Measurements from ENCODE around the gene RGS19.

RGS19 gene

GRCh38 chr20:64032706-64033624 is 46.4 kb downstream of the RGS19 start:
- no peak overlapping the region for H3K18ac ChIP-seq (ENCODE audit: low read length)
- H2BK120ac ChIP-seq (ENCODE audit: low read depth, low read length): no peak overlapping the region
- no peaks in the 10 kb centered on the region for H3K79me2 ChIP-seq (ENCODE audit: control insufficient read depth, insufficient read depth, low read length)
- H4K5ac ChIP-seq (ENCODE audit: low read length): no peak overlapping the region
- no CpG with 5 or more reads among the region's 31 CpGs for WGBS (ENCODE audit: extremely low coverage, insufficient coverage, low lambda C conversion rate)
- no peak overlapping the region for H4K8ac ChIP-seq (ENCODE audit: low read depth, low read length)
- no peaks in the 10 kb centered on the region for H3K27me3 ChIP-seq (ENCODE audit: insufficient read depth, low read length, poor library complexity)
- H3K23ac ChIP-seq (ENCODE audit: low read length): no peak overlapping the region
- H3K4me2 ChIP-seq (ENCODE audit: low read length): no peak overlapping the region
- peaks cover 2% of the 10 kb centered on the region for H3K4me1 ChIP-seq (ENCODE audit: control insufficient read depth, low read depth, low read length)
- H3K4me3 ChIP-seq (ENCODE audit: low read length): no peak overlapping the region
- no peak for DNase-seq
- no peak overlapping the region for H3K56ac ChIP-seq (ENCODE audit: low read length)
- H2AK5ac ChIP-seq (ENCODE audit: low read length): no peak overlapping the region
- peaks cover 6% of the 10 kb centered on the region for H3K36me3 ChIP-seq (ENCODE audit: control insufficient read depth, insufficient read depth, low read length)
- H2BK15ac ChIP-seq (replicated peaks; ENCODE audit: low read depth): no peak overlapping the region
- no peak overlapping the region for H3K9ac ChIP-seq (ENCODE audit: low read length)
- no peaks in the 10 kb centered on the region for H3K79me1 ChIP-seq (ENCODE audit: low read length)
- no peak overlapping the region for H2BK5ac ChIP-seq (ENCODE audit: low read length)
- no peak overlapping the region for H3K4ac ChIP-seq (ENCODE audit: low read depth, low read length)
- no peak overlapping the region for H3K27ac ChIP-seq (ENCODE audit: low read depth, low read length)

GRCh38 chr20:64031822-64032314 is 47.5 kb downstream of the RGS19 start:
- no CpG with 5 or more reads among the region's 19 CpGs for WGBS (ENCODE audit: extremely low coverage, insufficient coverage, low lambda C conversion rate)
- no peak overlapping the region for H4K8ac ChIP-seq (ENCODE audit: low read depth, low read length)
- H3K79me2 ChIP-seq (ENCODE audit: control insufficient read depth, insufficient read depth, low read length): no peaks in the 10 kb centered on the region
- H3K36me3 ChIP-seq (ENCODE audit: control insufficient read depth, insufficient read depth, low read length): peaks cover 10% of the 10 kb centered on the region
- no peak overlapping the region for H3K4me2 ChIP-seq (ENCODE audit: low read length)
- H2AK5ac ChIP-seq (ENCODE audit: low read length): no peak overlapping the region
- H3K9ac ChIP-seq (ENCODE audit: low read length): no peak overlapping the region
- peaks cover 2% of the 10 kb centered on the region for H3K4me1 ChIP-seq (ENCODE audit: control insufficient read depth, low read depth, low read length)
- H4K5ac ChIP-seq (ENCODE audit: low read length): no peak overlapping the region
- no peak overlapping the region for H3K18ac ChIP-seq (ENCODE audit: low read length)
- H3K27me3 ChIP-seq (ENCODE audit: insufficient read depth, low read length, poor library complexity): no peaks in the 10 kb centered on the region
- H3K56ac ChIP-seq (ENCODE audit: low read length): no peak overlapping the region
- no peaks in the 10 kb centered on the region for H3K79me1 ChIP-seq (ENCODE audit: low read length)
- H2BK5ac ChIP-seq (ENCODE audit: low read length): no peak overlapping the region
- H3K23ac ChIP-seq (ENCODE audit: low read length): no peak overlapping the region
- H3K27ac ChIP-seq (ENCODE audit: low read depth, low read length): no peak overlapping the region
- H2BK15ac ChIP-seq (replicated peaks; ENCODE audit: low read depth): no peak overlapping the region
- DNase-seq: no peak
- H3K4ac ChIP-seq (ENCODE audit: low read depth, low read length): no peak overlapping the region
- no peak overlapping the region for H2BK120ac ChIP-seq (ENCODE audit: low read depth, low read length)
- no peak overlapping the region for H3K4me3 ChIP-seq (ENCODE audit: low read length)

GRCh38 chr20:64030371-64031134 is 48.8 kb downstream of the RGS19 start:
- DNase-seq: no peak
- Histone ChIP-seq H3K18ac (ENCODE audit: low read length) (no peak overlapping the region), H3K4me1 (ENCODE audit: control insufficient read depth, low read depth, low read length) (no peaks in the 10 kb centered on the region)

GRCh38 chr20:64029293-64030117 is 49.8 kb downstream of the RGS19 start:
- peaks cover 18% of the 10 kb centered on the region for H3K36me3 ChIP-seq (ENCODE audit: control insufficient read depth, insufficient read depth, low read length)
- no peaks in the 10 kb centered on the region for H3K4me1 ChIP-seq (ENCODE audit: control insufficient read depth, low read depth, low read length)
- H3K27ac ChIP-seq (ENCODE audit: low read depth, low read length): no peak overlapping the region
- no peak overlapping the region for H3K4me2 ChIP-seq (ENCODE audit: low read length)
- no peak for DNase-seq
- no peak overlapping the region for H4K8ac ChIP-seq (ENCODE audit: low read depth, low read length)
- no peak overlapping the region for H3K18ac ChIP-seq (ENCODE audit: low read length)
- no peak overlapping the region for H3K56ac ChIP-seq (ENCODE audit: low read length)
- H4K5ac ChIP-seq (ENCODE audit: low read length): no peak overlapping the region
- H2AK5ac ChIP-seq (ENCODE audit: low read length): no peak overlapping the region
- no peak overlapping the region for H2BK5ac ChIP-seq (ENCODE audit: low read length)
- H2BK120ac ChIP-seq (ENCODE audit: low read depth, low read length): no peak overlapping the region
- no peaks in the 10 kb centered on the region for H3K79me2 ChIP-seq (ENCODE audit: control insufficient read depth, insufficient read depth, low read length)
- WGBS (ENCODE audit: extremely low coverage, insufficient coverage, low lambda C conversion rate): no CpG with 5 or more reads among the region's 38 CpGs
- no peak overlapping the region for H3K4ac ChIP-seq (ENCODE audit: low read depth, low read length)
- no peak overlapping the region for H3K23ac ChIP-seq (ENCODE audit: low read length)
- no peak overlapping the region for H2BK15ac ChIP-seq (replicated peaks; ENCODE audit: low read depth)
- no peaks in the 10 kb centered on the region for H3K27me3 ChIP-seq (ENCODE audit: insufficient read depth, low read length, poor library complexity)
- H3K4me3 ChIP-seq (ENCODE audit: low read length): no peak overlapping the region
- H3K9ac ChIP-seq (ENCODE audit: low read length): no peak overlapping the region
- no peaks in the 10 kb centered on the region for H3K79me1 ChIP-seq (ENCODE audit: low read length)

More at GRCh38 chr20:64030371-64031134, 48.8 kb downstream of the RGS19 start:
- no peak overlapping the region for H2BK5ac ChIP-seq (ENCODE audit: low read length)
- peaks cover 15% of the 10 kb centered on the region for H3K36me3 ChIP-seq (ENCODE audit: control insufficient read depth, insufficient read depth, low read length)
- no peaks in the 10 kb centered on the region for H3K27me3 ChIP-seq (ENCODE audit: insufficient read depth, low read length, poor library complexity)
- no peak overlapping the region for H4K5ac ChIP-seq (ENCODE audit: low read length)
- H3K4me3 ChIP-seq (ENCODE audit: low read length): no peak overlapping the region
- no peak overlapping the region for H3K4me2 ChIP-seq (ENCODE audit: low read length)
- H3K9ac ChIP-seq (ENCODE audit: low read length): no peak overlapping the region
- no peak overlapping the region for H4K8ac ChIP-seq (ENCODE audit: low read depth, low read length)
- no peaks in the 10 kb centered on the region for H3K79me1 ChIP-seq (ENCODE audit: low read length)
- H2BK15ac ChIP-seq (replicated peaks; ENCODE audit: low read depth): no peak overlapping the region
- no CpG with 5 or more reads among the region's 20 CpGs for WGBS (ENCODE audit: extremely low coverage, insufficient coverage, low lambda C conversion rate)
- H3K23ac ChIP-seq (ENCODE audit: low read length): no peak overlapping the region
- no peaks in the 10 kb centered on the region for H3K79me2 ChIP-seq (ENCODE audit: control insufficient read depth, insufficient read depth, low read length)
- H2BK120ac ChIP-seq (ENCODE audit: low read depth, low read length): no peak overlapping the region
- H2AK5ac ChIP-seq (ENCODE audit: low read length): no peak overlapping the region
- no peak overlapping the region for H3K27ac ChIP-seq (ENCODE audit: low read depth, low read length)
- no peak overlapping the region for H3K56ac ChIP-seq (ENCODE audit: low read length)
- no peak overlapping the region for H3K4ac ChIP-seq (ENCODE audit: low read depth, low read length)

GRCh38 chr20:64027981-64028685 is 51.2 kb downstream of the RGS19 start:
- no CpG with 5 or more reads among the region's 24 CpGs for WGBS (ENCODE audit: extremely low coverage, insufficient coverage, low lambda C conversion rate)
- H3K79me2 ChIP-seq (ENCODE audit: control insufficient read depth, insufficient read depth, low read length): no peaks in the 10 kb centered on the region
- H4K5ac ChIP-seq (ENCODE audit: low read length): no peak overlapping the region
- no peak overlapping the region for H3K23ac ChIP-seq (ENCODE audit: low read length)
- H3K56ac ChIP-seq (ENCODE audit: low read length): no peak overlapping the region
- no peak overlapping the region for H2BK120ac ChIP-seq (ENCODE audit: low read depth, low read length)
- H4K8ac ChIP-seq (ENCODE audit: low read depth, low read length): no peak overlapping the region
- no peak overlapping the region for H3K18ac ChIP-seq (ENCODE audit: low read length)
- H3K4me2 ChIP-seq (ENCODE audit: low read length): no peak overlapping the region
- no peaks in the 10 kb centered on the region for H3K4me1 ChIP-seq (ENCODE audit: control insufficient read depth, low read depth, low read length)
- no peak overlapping the region for H2AK5ac ChIP-seq (ENCODE audit: low read length)
- H3K79me1 ChIP-seq (ENCODE audit: low read length): no peaks in the 10 kb centered on the region
- H3K4me3 ChIP-seq (ENCODE audit: low read length): no peak overlapping the region
- DNase-seq: no peak
- H3K36me3 ChIP-seq (ENCODE audit: control insufficient read depth, insufficient read depth, low read length): peaks cover 19% of the 10 kb centered on the region
- H2BK5ac ChIP-seq (ENCODE audit: low read length): no peak overlapping the region
- no peak overlapping the region for H3K4ac ChIP-seq (ENCODE audit: low read depth, low read length)
- no peak overlapping the region for H3K9ac ChIP-seq (ENCODE audit: low read length)
- no peaks in the 10 kb centered on the region for H3K27me3 ChIP-seq (ENCODE audit: insufficient read depth, low read length, poor library complexity)
- no peak overlapping the region for H3K27ac ChIP-seq (ENCODE audit: low read depth, low read length)
- H2BK15ac ChIP-seq (replicated peaks; ENCODE audit: low read depth): no peak overlapping the region
